Measurements from ENCODE around the gene PEDS1.
"Not testable (repeated sequence)": the region's sequence is repeated elsewhere in the genome, so short reads cannot be mapped to it uniquely, and the experiment has no call there.

The PEDS1 gene

GRCh38 chr20:50152394-50153152 lies 950 bp downstream of the PEDS1 start:
- DNase-seq: no peak

- no peak for DNase-seq
Measured at GRCh38 chr20:50151034-50151743, 2.3 kb downstream of the PEDS1 start.

GRCh38 chr20:50149481-50150254 lies 3.9 kb downstream of the PEDS1 start:
- DNase-seq: no peak

- DNase-seq: no peak
Measured at GRCh38 chr20:50146732-50147662, 6.5 kb downstream of the PEDS1 start.

- no peak for DNase-seq
Measured at GRCh38 chr20:50146214-50146613, 7.3 kb downstream of the PEDS1 start.

GRCh38 chr20:50145566-50145965 lies 8.0 kb downstream of the PEDS1 start:
- DNase-seq: no peak

GRCh38 chr20:50144362-50144761 lies 9.2 kb downstream of the PEDS1 start:
- no peak for DNase-seq

GRCh38 chr20:50142812-50143211 lies 10.7 kb downstream of the PEDS1 start:
- no peak for DNase-seq

- no peak for DNase-seq
Measured at GRCh38 chr20:50141811-50142561, 11.5 kb downstream of the PEDS1 start.

GRCh38 chr20:50141018-50141675 lies 12.4 kb downstream of the PEDS1 start:
- DNase-seq: no peak

- no peak for DNase-seq
Measured at GRCh38 chr20:50140339-50140859, 13.1 kb downstream of the PEDS1 start.

- no peak for DNase-seq
Measured at GRCh38 chr20:50138479-50139393, 14.8 kb downstream of the PEDS1 start.

- DNase-seq: no peak
Measured at GRCh38 chr20:50138120-50138478, 15.4 kb downstream of the PEDS1 start.

- DNase-seq: not testable (repeated sequence)
Measured at GRCh38 chr20:50137702-50138101, 15.8 kb downstream of the PEDS1 start.

GRCh38 chr20:50136822-50137599 lies 16.5 kb downstream of the PEDS1 start:
- no peak for DNase-seq

- DNase-seq: not testable (repeated sequence)
Measured at GRCh38 chr20:50135157-50135556, 18.4 kb downstream of the PEDS1 start.

GRCh38 chr20:50133474-50134217 lies 19.9 kb downstream of the PEDS1 start:
- DNase-seq: no peak

- no peak for DNase-seq
Measured at GRCh38 chr20:50133041-50133440, 20.5 kb downstream of the PEDS1 start.
